H9 (cell line): ENCODE measurements around the gene NOBOX. TPM values are rescaled to one million over a fixed set of nuclear protein-coding genes. Genes with fewer than 3 reads are reported as not detected.

ENCODE experiments used
- DNase-seq: peaks from one replicate; pipeline ENCODE4 v3.0.0-alpha.2; 2017
- H2AFZ ChIP-seq: one replicate; pipeline ENCODE4 v1.6.1; 2013; ENCODE audit warnings: mild to moderate bottlenecking, low read length, control low read depth, moderate library complexity
- H2AK5ac ChIP-seq: 2 replicates; pipeline ENCODE4 v1.6.1; 2013; ENCODE audit warnings: low read length, control low read depth, mixed read lengths; ENCODE audit not compliant: insufficient read length
- H2BK120ac ChIP-seq: one replicate; pipeline ENCODE4 v1.6.1; 2013; ENCODE audit warnings: low read depth, mild to moderate bottlenecking, low read length, control low read depth, inconsistent platforms; ENCODE audit not compliant: poor library complexity, severe bottlenecking
- H2BK12ac ChIP-seq: 2 replicates; pipeline ENCODE4 v1.6.1; 2013; ENCODE audit warnings: low read length, control low read depth, mixed read lengths, low read depth; ENCODE audit not compliant: insufficient read length
- H2BK15ac ChIP-seq: 2 replicates; pipeline ENCODE4 v1.6.1; 2013; ENCODE audit warnings: low read depth, low read length, control low read depth
- H2BK20ac ChIP-seq: one replicate; pipeline ENCODE4 v1.6.1; 2013; ENCODE audit warnings: low read depth, mild to moderate bottlenecking, low read length, control low read depth, inconsistent platforms; ENCODE audit not compliant: poor library complexity, severe bottlenecking
- H2BK5ac ChIP-seq: 2 replicates; pipeline ENCODE4 v1.6.1; 2013; ENCODE audit warnings: low read length, control low read depth, mixed read lengths; ENCODE audit not compliant: insufficient read length
- H3K14ac ChIP-seq: 2 replicates; pipeline ENCODE4 v1.6.1; 2013; ENCODE audit warnings: low read length, control low read depth; ENCODE audit not compliant: insufficient read depth
- H3K18ac ChIP-seq: 2 replicates; pipeline ENCODE4 v1.6.1; 2013; ENCODE audit warnings: low read depth, mild to moderate bottlenecking, mixed read lengths, low read length, control low read depth; ENCODE audit not compliant: insufficient read length
- H3K23ac ChIP-seq: 2 replicates; pipeline ENCODE4 v1.6.1; 2013; ENCODE audit warnings: low read length, control low read depth, mixed read lengths, low read depth; ENCODE audit not compliant: insufficient read length
- H3K23me2 ChIP-seq: 2 replicates; pipeline ENCODE4 v1.6.1; 2013; ENCODE audit warnings: low read depth, mild to moderate bottlenecking, mixed read lengths, low read length, control low read depth; ENCODE audit not compliant: insufficient read length, poor library complexity, severe bottlenecking
- H3K27ac ChIP-seq: 2 replicates; pipeline ENCODE4 v1.5.1; 2013; ENCODE audit warnings: low read length, control low read depth, mixed read lengths, low read depth; ENCODE audit not compliant: insufficient read length
- H3K27me3 ChIP-seq: 2 replicates; pipeline ENCODE4 v1.6.1; 2013; ENCODE audit warnings: low read length, control low read depth, inconsistent platforms; ENCODE audit not compliant: insufficient read depth
- H3K4ac ChIP-seq: 2 replicates; pipeline ENCODE4 v1.6.1; 2013; ENCODE audit warnings: low read depth, mild to moderate bottlenecking, control low read depth, inconsistent platforms, low read length, moderate library complexity
- H3K4me1 ChIP-seq: 2 replicates; pipeline ENCODE4 v1.6.1; 2013; ENCODE audit warnings: low read length, control low read depth, inconsistent platforms; ENCODE audit not compliant: insufficient read depth
- H3K4me2 ChIP-seq: 2 replicates; pipeline ENCODE4 v1.6.1; 2013; ENCODE audit warnings: low read length, control low read depth, mixed read lengths; ENCODE audit not compliant: insufficient read length, insufficient read depth
- H3K56ac ChIP-seq: 2 replicates; pipeline ENCODE4 v1.6.1; 2013; ENCODE audit warnings: low read depth, mild to moderate bottlenecking, mixed read lengths, low read length, control low read depth; ENCODE audit not compliant: insufficient read length
- H3K79me1 ChIP-seq: 2 replicates; pipeline ENCODE4 v1.6.1; 2013; ENCODE audit warnings: low read depth, mild to moderate bottlenecking, moderate library complexity, low read length, control low read depth, inconsistent platforms; ENCODE audit not compliant: insufficient read depth, poor library complexity, severe bottlenecking
- H3K79me2 ChIP-seq: 2 replicates; pipeline ENCODE4 v1.6.1; 2013; ENCODE audit warnings: low read length, control low read depth, inconsistent platforms; ENCODE audit not compliant: insufficient read depth
- H3K9ac ChIP-seq: 2 replicates; pipeline ENCODE4 v1.6.1; 2013; ENCODE audit warnings: low read length, control low read depth, mixed read lengths; ENCODE audit not compliant: insufficient read length; ENCODE audit errors: extremely low read depth
- H3K9me3 ChIP-seq: one replicate; pipeline ENCODE4 v1.6.1; 2013; ENCODE audit warnings: low read depth, low read length, inconsistent platforms; ENCODE audit not compliant: control insufficient read depth
- H3T11ph ChIP-seq: one replicate; pipeline ENCODE4 v1.6.1; 2013; ENCODE audit warnings: mild to moderate bottlenecking, low read length, control low read depth, inconsistent platforms
- H4K20me1 ChIP-seq: one replicate; pipeline ENCODE4 v1.6.1; 2013; ENCODE audit not compliant: control insufficient read depth, insufficient read length, insufficient read depth
- H4K5ac ChIP-seq: 2 replicates; pipeline ENCODE4 v1.6.1; 2013; ENCODE audit warnings: low read depth, mild to moderate bottlenecking, mixed read lengths, low read length, control low read depth; ENCODE audit not compliant: insufficient read length
- H4K8ac ChIP-seq: replicated peaks from 2 replicates; pipeline ENCODE4 v1.6.1; 2013; ENCODE audit warnings: low read length, control low read depth, mixed read lengths, low read depth; ENCODE audit not compliant: insufficient read length
- H4K91ac ChIP-seq: 2 replicates; pipeline ENCODE4 v1.6.1; 2013; ENCODE audit warnings: low read depth, mild to moderate bottlenecking, moderate library complexity, mixed read lengths, low read length, control low read depth; ENCODE audit not compliant: insufficient read length
- H3K27ac Mint-ChIP-seq, 3 experiments: 2 replicates in 2 of 3; 3 replicates in 1 of 3; pipeline ENCODE4 v1.8.0; 2020 to 2021; ENCODE audit warnings: mixed read lengths in 3 of 3, mild to moderate bottlenecking in 1 of 3, moderate library complexity in 1 of 3
- H3K27me3 Mint-ChIP-seq: 2 replicates; pipeline ENCODE4 v1.8.0; 2021; ENCODE audit warnings: low read depth, mild to moderate bottlenecking, moderate library complexity, mixed read lengths
- H3K36me3 Mint-ChIP-seq, 3 experiments: 2 replicates in 2 of 3; 3 replicates in 1 of 3; pipeline ENCODE4 v1.8.0; 2020 to 2021; ENCODE audit warnings: low read depth in 3 of 3, mixed read lengths in 3 of 3; ENCODE audit not compliant: insufficient read depth in 1 of 3
- H3K4me1 Mint-ChIP-seq, 2 experiments: 2 replicates each; pipeline ENCODE4 v1.8.0; 2020; ENCODE audit warnings: mixed read lengths in 2 of 2
- H3K4me3 Mint-ChIP-seq, 2 experiments: 2 replicates in 1 of 2; 3 replicates in 1 of 2; pipeline ENCODE4 v1.8.0; 2020 to 2021; ENCODE audit warnings: mild to moderate bottlenecking in 2 of 2, mixed read lengths in 2 of 2, moderate library complexity in 1 of 2
- H3K9me3 Mint-ChIP-seq, 2 experiments: 2 replicates in 1 of 2; 3 replicates in 1 of 2; pipeline ENCODE4 v1.8.0; 2020; ENCODE audit warnings: mild to moderate bottlenecking in 2 of 2, mixed read lengths in 2 of 2, moderate library complexity in 1 of 2
- CTCF ChIP-seq: fragments of 200-600 bp; sonication (generic); conservative IDR thresholded peaks from 3 replicates; pipeline ENCODE4 v1.8.0; 2021; ENCODE audit warnings: antibody characterized with exemption, mild to moderate bottlenecking
- WGBS: extraction: QIAGEN DNeasy Blood & Tissue Kit; methylation state at CpG from one replicate; pipeline ENCODE4 v1.1.7; 2013; ENCODE audit warnings: missing lambda C conversion rate, low lambda C conversion rate, mixed read lengths; ENCODE audit not compliant: insufficient read length; ENCODE audit errors: extremely low coverage; 5-methylcytosine and 5-hydroxymethylcytosine counted together
- total RNA-seq: library from RNA; stranded (reverse); gene quantifications from 2 replicates; pipeline ENCODE4 v1.2.1, GENCODE V29; 2021

NOBOX gene
- total RNA-seq, 1 experiment from 2014 or later = not detected

DNA sequence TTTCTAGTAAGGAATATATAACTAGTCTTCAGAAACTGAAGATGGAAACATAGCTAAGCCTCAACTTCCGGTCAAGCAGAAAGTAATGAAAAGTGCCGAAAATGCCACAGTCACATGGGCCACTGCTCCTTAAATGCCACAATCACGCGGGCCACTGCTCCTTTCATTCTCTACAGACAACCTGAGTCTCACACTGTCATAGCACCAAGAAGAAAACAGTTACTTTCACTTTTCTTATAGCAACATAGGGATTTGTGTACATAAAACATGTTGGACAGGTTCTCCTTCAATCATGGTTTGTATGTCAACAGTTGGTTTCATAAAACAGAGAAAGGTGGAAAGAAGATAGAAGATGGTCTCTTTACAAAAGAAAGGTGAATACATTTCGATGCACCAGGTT, 48.6 kb upstream of the NOBOX start:
- TF ChIP-seq CTCF = no peak
- Histone ChIP-seq H4K20me1 (no peaks in the 10 kb centered on the region), H3K23me2 (no peaks in the 10 kb centered on the region), H4K8ac (no peak overlapping the region), H3K79me1 (no peaks in the 10 kb centered on the region), H2BK12ac (no peak overlapping the region), H3K4me1 (no peaks in the 10 kb centered on the region), H3K27ac (no peak overlapping the region), H3K56ac (no peak overlapping the region), H4K5ac (no peak overlapping the region), H2BK15ac (no peak overlapping the region), H2BK120ac (no peak overlapping the region), H3K9me3 (peaks cover 26% of the 10 kb centered on the region), H2BK20ac (no peak overlapping the region), H3T11ph (no peak overlapping the region), H2BK5ac (no peak overlapping the region), H3K27me3 (peaks cover 2% of the 10 kb centered on the region; the same call in 1 of the 2 replicates), H2AFZ (no peak overlapping the region), H3K4me2 (no peak overlapping the region), H2AK5ac (no peak overlapping the region), H3K9ac (no peak overlapping the region), H3K79me2 (no peaks in the 10 kb centered on the region), H4K91ac (no peak overlapping the region), H3K14ac (no peak overlapping the region), H3K23ac (no peak overlapping the region), H3K18ac (no peak overlapping the region), H3K4ac (no peak overlapping the region)
- Mint-ChIP-seq H3K4me1 (no peaks in the 10 kb centered on the region), H3K36me3 (peaks cover 18 to 28% (median 18%) of the 10 kb centered on the region in 3 experiments), H3K4me3 (no peak overlapping the region), H3K27ac (no peak overlapping the region), H3K27me3 (no peaks in the 10 kb centered on the region), H3K9me3 (peaks cover 29 to 30% of the 10 kb centered on the region in 2 experiments)
- WGBS = no CpG with 5 or more reads among the region's 5 CpGs
- no peak for DNase-seq
